Smooth muscle cell of the coronary artery (primary cell): ENCODE measurements around the gene RNASE1. TPM values are rescaled to one million over a fixed set of nuclear protein-coding genes. Genes with fewer than 3 reads are reported as not detected.

ENCODE experiments used
- total RNA-seq: library from RNA; depleted of rRNA; stranded (reverse); fragments of >200 nt; gene quantifications from 2 replicates; pipeline ENCODE4 v1.2.3, GENCODE V29; 2014; ENCODE audit warnings: low replicate concordance

Gene RNASE1
- total RNA-seq = 0.75 and 0.82 TPM in 2 replicates

GRCh38 chr14:20802341-20803084, at the start of gene RNASE1:
RNASE1 (minus strand) TSS chr14:20802844; CDS start chr14:20802068, 776 bp downstream.

Other genes with a start within 250 kb of the RNASE1 start
- gene RNASE9, start 241.8 kb downstream of the RNASE1 start, total RNA-seq = not detected in 2 replicates
- gene RNASE11, start 214.8 kb downstream of the RNASE1 start, total RNA-seq = not detected in 2 replicates
- gene RNASE12, start 211.5 kb downstream of the RNASE1 start, total RNA-seq = not detected in 2 replicates
- gene OR6S1, start 161.2 kb downstream of the RNASE1 start, total RNA-seq = not detected in 2 replicates
- gene RNASE4, start 118.3 kb downstream of the RNASE1 start, total RNA-seq = 20.3 and 46.0 TPM in 2 replicates
- gene ANG, start 114.1 kb downstream of the RNASE1 start, total RNA-seq = 8.0 and 8.1 TPM in 2 replicates
- not detected in 2 replicates for gene EDDM3A, start 57.0 kb downstream of the RNASE1 start, total RNA-seq
- gene EDDM3B, start 34.4 kb downstream of the RNASE1 start, total RNA-seq = not detected in 2 replicates
- gene RNASE6, start 21.6 kb downstream of the RNASE1 start, total RNA-seq = not detected in 2 replicates
- not detected in 2 replicates for gene RNASE3, start 88.5 kb upstream of the RNASE1 start, total RNA-seq
- gene RNASE2, start 152.6 kb upstream of the RNASE1 start, total RNA-seq = not detected in 2 replicates
- 19.3 and 27.7 TPM in 2 replicates for gene METTL17, start 187.1 kb upstream of the RNASE1 start, total RNA-seq
- gene SLC39A2, start 196.4 kb upstream of the RNASE1 start, total RNA-seq = 1.3 TPM in 1 of 2 replicates, not detected in the other
- 1.9 and 2.3 TPM in 2 replicates for gene NDRG2, start 222.2 kb upstream of the RNASE1 start, total RNA-seq
- not detected in 2 replicates for gene TPPP2, start 227.4 kb upstream of the RNASE1 start, total RNA-seq
- gene RNASE13, start 232.0 kb upstream of the RNASE1 start, total RNA-seq = not detected in 2 replicates
- not detected in 2 replicates for gene RNASE7, start 239.5 kb upstream of the RNASE1 start, total RNA-seq